Kidney (tissue), 14 donors: Measurements from ENCODE around the gene ZNF318. TPM values are rescaled to one million over a fixed set of nuclear protein-coding genes. Genes with fewer than 3 reads are reported as not detected.

Source experiments
- DNase-seq, 5 donors: peaks; one replicate each; pipeline ENCODE4 v3.0.0-alpha.2; 2013 to 2020
- FAIRE-seq: peaks from 2 replicates; lab custom pipeline; 2012; peaks lifted over from hg19 to GRCh38; lab: Jason Lieb, UNC
- H3K27ac ChIP-seq, 2 donors: one replicate each; pipeline ENCODE4 v1.7.0; 2013; ENCODE audit warnings: low read depth in 2 of 2, low read length in 2 of 2, inconsistent platforms in 1 of 2
- H3K27me3 ChIP-seq: one replicate; pipeline ENCODE4 v1.7.1; 2013; ENCODE audit warnings: low read length, inconsistent platforms; ENCODE audit not compliant: control insufficient read depth, insufficient read depth
- H3K36me3 ChIP-seq, 3 donors: one replicate each; pipeline versions ENCODE4 v1.7.0 to v1.7.1; 2013; ENCODE audit warnings: low read length in 3 of 3, control low read depth in 1 of 3, inconsistent platforms in 1 of 3; ENCODE audit not compliant: insufficient read depth in 3 of 3, control insufficient read depth in 2 of 3
- H3K4me1 ChIP-seq, 3 donors: one replicate each; pipeline versions ENCODE4 v1.7.0 to v1.7.1; 2013; ENCODE audit warnings: low read length in 3 of 3, inconsistent platforms in 1 of 3, low read depth in 1 of 3; ENCODE audit not compliant: control insufficient read depth in 2 of 3, insufficient read depth in 2 of 3
- H3K4me3 ChIP-seq, 3 donors: one replicate each; pipeline versions ENCODE4 v1.7.0 to v1.8.1; 2013; ENCODE audit warnings: low read length in 3 of 3, control low read depth in 1 of 3, inconsistent platforms in 1 of 3
- H3K9ac ChIP-seq, 3 donors: one replicate each; pipeline versions ENCODE4 v1.7.0 to v1.7.1; 2013; ENCODE audit warnings: low read length in 3 of 3, control low read depth in 1 of 3, inconsistent platforms in 1 of 3
- H3K9me3 ChIP-seq, 3 donors: one replicate each; pipeline versions ENCODE4 v1.7.0 to v1.7.1; 2013; ENCODE audit warnings: low read length in 3 of 3, control low read depth in 1 of 3, inconsistent platforms in 1 of 3; ENCODE audit not compliant: control insufficient read depth in 2 of 3, insufficient read depth in 1 of 3
- intact Hi-C: fragments of 100-400 bp; cut with DNase I; formaldehyde crosslinking; loops from one replicate; pipeline ENCODE4 v1.11.1; 2022
- polyA plus RNA-seq: library from polyadenylated mRNA; stranded (reverse); fragments of 350-450 nt; fragmentation: Illumina TruSeq; extraction: RNeasy Lipid Tissue Mini Kit (QIAGEN cat#74804); gene quantifications from one replicate; pipeline ENCODE4 v1.2.3, GENCODE V29; 2014; ENCODE audit warnings: low read depth, low replicate concordance; ENCODE audit not compliant: insufficient read depth
- total RNA-seq: library from RNA; stranded (reverse); fragmentation: NEBNext Ultra II Directional; extraction: Animal tissue kit (Norgen Biotek cat#: 25700); gene quantifications from one replicate; pipeline ENCODE4 v1.2.1, GENCODE V29; 2021
- TF ChIP-seq, protein P1 (sequence below): IDR thresholded peaks from 3 replicates; pipeline ENCODE4 v1.5.1; 2012; ENCODE audit warnings: mild to moderate bottlenecking, moderate library complexity, borderline replicate concordance; ENCODE audit not compliant: insufficient read depth; ENCODE audit errors: extremely low read depth
- donor health status: control.
- donor health status: control.
- donor health status: control.
- donor health status: control.
- donor health status: control.
- donor health status: DM: yes; HTN: yes; CAD: no.
- donor health status: Normal renal cell carcinoma (clear cell type).

ZNF318 gene
- total and polyA plus RNA-seq, 2 donors from 2014 or later: 5.5 to 13.9 TPM

DNA sequence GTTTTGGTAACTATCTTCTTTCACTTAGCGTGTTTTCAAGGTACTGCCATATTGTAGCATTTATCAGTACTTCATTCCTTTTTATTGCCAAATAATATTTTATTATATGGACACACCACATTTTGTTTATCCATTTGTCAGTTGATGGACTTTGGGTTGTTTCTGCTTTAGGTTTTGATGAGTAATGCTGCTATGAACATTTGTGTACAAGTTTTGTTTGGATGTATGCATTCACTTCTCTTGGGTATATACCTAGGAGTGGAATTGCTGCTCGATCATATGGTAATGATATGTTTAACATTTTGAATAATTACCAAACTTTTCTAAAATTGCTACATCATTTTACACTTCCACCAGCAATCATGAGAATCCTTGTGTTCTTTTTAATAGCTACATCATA lies 77.7 kb downstream of the ZNF318 start:
- H3K4me1 ChIP-seq: peaks cover 0 to under 1% (median 0%) of the 10 kb centered on the region in 3 donors
- no peaks in the 10 kb centered on the region for H3K9me3 ChIP-seq
- DNase-seq (no peak), FAIRE-seq (no peak)
- H3K27me3 ChIP-seq: no peaks in the 10 kb centered on the region
- peak overlapping the region in 1 of 2 donors; percentile 5 for H3K27ac ChIP-seq
- no peak overlapping the region for H3K9ac ChIP-seq
- intact Hi-C loops: no loop called here
- TF ChIP-seq, protein P1, sequence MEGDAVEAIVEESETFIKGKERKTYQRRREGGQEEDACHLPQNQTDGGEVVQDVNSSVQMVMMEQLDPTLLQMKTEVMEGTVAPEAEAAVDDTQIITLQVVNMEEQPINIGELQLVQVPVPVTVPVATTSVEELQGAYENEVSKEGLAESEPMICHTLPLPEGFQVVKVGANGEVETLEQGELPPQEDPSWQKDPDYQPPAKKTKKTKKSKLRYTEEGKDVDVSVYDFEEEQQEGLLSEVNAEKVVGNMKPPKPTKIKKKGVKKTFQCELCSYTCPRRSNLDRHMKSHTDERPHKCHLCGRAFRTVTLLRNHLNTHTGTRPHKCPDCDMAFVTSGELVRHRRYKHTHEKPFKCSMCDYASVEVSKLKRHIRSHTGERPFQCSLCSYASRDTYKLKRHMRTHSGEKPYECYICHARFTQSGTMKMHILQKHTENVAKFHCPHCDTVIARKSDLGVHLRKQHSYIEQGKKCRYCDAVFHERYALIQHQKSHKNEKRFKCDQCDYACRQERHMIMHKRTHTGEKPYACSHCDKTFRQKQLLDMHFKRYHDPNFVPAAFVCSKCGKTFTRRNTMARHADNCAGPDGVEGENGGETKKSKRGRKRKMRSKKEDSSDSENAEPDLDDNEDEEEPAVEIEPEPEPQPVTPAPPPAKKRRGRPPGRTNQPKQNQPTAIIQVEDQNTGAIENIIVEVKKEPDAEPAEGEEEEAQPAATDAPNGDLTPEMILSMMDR: no peak
- H3K36me3 ChIP-seq: no peaks in the 10 kb centered on the region
- no peak overlapping the region for H3K4me3 ChIP-seq

GRCh38 chr6:43290905-43291355 lies 78.5 kb downstream of the ZNF318 start:
- TF ChIP-seq, protein P1: no peak
- FAIRE-seq: no peak

GRCh38 chr6:43290339-43290904 lies 79.0 kb downstream of the ZNF318 start:
- Histone ChIP-seq H3K36me3 (no peaks in the 10 kb centered on the region), H3K27ac (no peak overlapping the region), H3K9ac (no peak overlapping the region), H3K4me1 (no peaks in the 10 kb centered on the region), H3K9me3 (no peaks in the 10 kb centered on the region), H3K27me3 (no peaks in the 10 kb centered on the region), H3K4me3 (no peak overlapping the region)
- intact Hi-C loops: no loop called here
- TF ChIP-seq, protein P1: no peak
- DNase-seq (peak in 1 of 5 donors; percentile 22), FAIRE-seq (no peak)

More at GRCh38 chr6:43290905-43291355, 78.5 kb downstream of the ZNF318 start:
- H3K9me3 ChIP-seq: no peaks in the 10 kb centered on the region
- no peaks in the 10 kb centered on the region for H3K36me3 ChIP-seq
- no peak overlapping the region for H3K27ac ChIP-seq
- H3K9ac ChIP-seq: no peak overlapping the region
- intact Hi-C loops: no loop called here
- H3K27me3 ChIP-seq: no peaks in the 10 kb centered on the region
- DNase-seq: peak in 1 of 5 donors; percentile 9
- no peak overlapping the region for H3K4me3 ChIP-seq
- H3K4me1 ChIP-seq: no peaks in the 10 kb centered on the region
